ENCODE data around the gene TRPM5.

DNA sequence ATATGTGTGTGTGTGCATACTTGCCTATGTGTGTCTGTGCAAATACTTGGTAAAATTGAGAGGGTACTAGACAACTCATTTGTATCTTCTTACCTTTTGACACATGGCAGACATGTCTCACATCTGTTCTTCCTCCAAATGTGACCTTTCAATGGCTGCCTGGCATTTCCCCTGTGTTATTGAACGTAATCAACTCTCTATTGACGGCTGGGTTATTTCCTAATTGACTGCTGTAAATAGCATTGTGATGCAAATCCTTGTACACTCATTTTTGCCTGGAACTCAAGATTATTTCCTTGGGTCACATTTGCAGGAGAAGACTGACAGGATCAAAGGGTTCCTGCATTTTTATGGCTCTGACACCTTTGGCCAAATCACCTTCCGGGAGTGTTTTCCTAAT is 37.9 kb upstream of the TRPM5 start:
- TF ChIP-seq CTCF (conservative IDR thresholded peaks at IDR 0.05; ENCODE audit: low read length) (no peak), EZH2phosphoT487 (IDR thresholded peaks at IDR 0.05; ENCODE audit: borderline replicate concordance, low read depth, low read length) (no peak)

Measured in OCI-LY7 (cell line).